HepG2 (cell line): ENCODE data around the gene LSM10. TPM values are rescaled to one million over a fixed set of nuclear protein-coding genes. Genes with fewer than 3 reads are reported as not detected.

Experiments
- AGO1 ChIP-seq: fragments of 200-400 bp; formaldehyde crosslinking; IDR thresholded peaks from 2 replicates; pipeline ENCODE4 v1.6.1; 2017; ENCODE audit warnings: mild to moderate bottlenecking, low read depth, low read length, moderate library complexity; ENCODE audit not compliant: poor library complexity, severe bottlenecking
- MBNL3 ChIP-seq: fragments of 250-450 bp; sonication (Bioruptor Pico); conservative IDR thresholded peaks from 2 replicates; pipeline ENCODE4 v1.8.0; 2022; ENCODE audit warnings: mild to moderate bottlenecking, inconsistent platforms
- PHF20 ChIP-seq: sonication (generic); formaldehyde crosslinking; IDR thresholded peaks from 2 replicates; pipeline ENCODE4 v1.5.0; 2020; ENCODE audit warnings: mild to moderate bottlenecking, missing genetic modification reagents
- RBM22 ChIP-seq: fragments of 200-400 bp; formaldehyde crosslinking; optimal IDR thresholded peaks from 2 replicates; pipeline ENCODE3; 2017; ENCODE audit warnings: mild to moderate bottlenecking, low read length, moderate library complexity
- TBP ChIP-seq: sonication (generic); formaldehyde crosslinking; IDR thresholded peaks from 2 replicates; pipeline ENCODE4 v1.5.0; 2020; ENCODE audit warnings: missing genetic modification reagents
- ZFP41 ChIP-seq: sonication (generic); formaldehyde crosslinking; IDR thresholded peaks from 2 replicates; pipeline ENCODE4 v1.4.0; 2020; ENCODE audit warnings: mild to moderate bottlenecking, missing genetic modification reagents, borderline replicate concordance
- ZNF816 ChIP-seq: sonication (generic); formaldehyde crosslinking; IDR thresholded peaks from 2 replicates; pipeline ENCODE4 v1.8.0; 2022; ENCODE audit warnings: missing genetic modification reagents, mild to moderate bottlenecking, borderline replicate concordance
- ZNF83 ChIP-seq: sonication (generic); formaldehyde crosslinking; IDR thresholded peaks from 2 replicates; pipeline ENCODE4 v1.4.0; 2020; ENCODE audit warnings: missing genetic modification reagents, mild to moderate bottlenecking, borderline replicate concordance
- polyA plus RNA-seq, 8 experiments: library from polyadenylated mRNA; depleted of rRNA in 3 of 8; stranded (reverse) in 7 of 8; unstranded in 1 of 8; fragments of >200 nt; fragmentation: Illumina TruSeq in 4 of 8; extraction: Trizol in 4 of 8; gene quantifications; 2 replicates each; pipeline versions ENCODE4 v1.2.1 to v1.2.3, GENCODE V29; 2011 to 2016; ENCODE audit warnings: low read depth in 4 of 8, missing spikeins in 1 of 8, mixed read lengths in 1 of 8; ENCODE audit not compliant: insufficient read depth in 1 of 8
- total RNA-seq, 5 experiments: library from RNA; depleted of rRNA; stranded (reverse); fragments of >200 nt; fragmentation: Illumina TruSeq; extraction: Trizol; gene quantifications; 2 replicates each; pipeline ENCODE4 v1.2.3, GENCODE V29; 2016; ENCODE audit warnings: low read depth in 1 of 5
- TF ChIP-seq, protein P1 (sequence below): sonication (generic); IDR thresholded peaks from 2 replicates; pipeline ENCODE4 v1.6.1; 2016; ENCODE audit warnings: low read depth, borderline replicate concordance
- TF ChIP-seq, protein P2 (sequence below): sonication (generic); formaldehyde crosslinking; IDR thresholded peaks from 2 replicates; pipeline ENCODE4 v1.4.0; 2020; ENCODE audit warnings: missing genetic modification reagents
- TF ChIP-seq, protein P3 (sequence below): sonication (generic); formaldehyde crosslinking; IDR thresholded peaks from 2 replicates; pipeline ENCODE4 v1.4.0; 2020; ENCODE audit warnings: missing genetic modification reagents

Gene LSM10
- total and polyA plus RNA-seq, 2 of the 13 experiments (the other 11 are each of a cell fraction or from before 2014, with no cell fraction given) = 14.0 to 52.0 TPM

DNA sequence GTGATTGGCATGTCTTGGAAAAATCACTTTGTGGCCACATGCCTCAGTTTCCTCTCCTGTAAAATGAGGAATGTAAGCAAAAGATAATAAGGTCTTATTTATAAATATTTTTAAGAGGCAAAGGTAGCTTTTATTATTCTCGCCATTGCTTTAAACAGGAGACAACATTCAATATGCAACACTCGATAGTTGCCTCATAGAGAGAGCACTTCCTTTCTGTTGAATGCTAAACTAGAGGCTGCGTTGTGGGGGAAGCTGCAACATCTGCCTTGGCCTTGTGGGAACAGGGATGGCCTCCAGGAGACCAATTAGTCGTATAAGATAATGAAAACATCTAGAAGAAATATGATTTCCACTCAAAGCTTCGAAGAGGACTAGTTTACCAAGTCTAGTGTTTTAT is 49.0 kb upstream of the LSM10 start (continued):
- TF ChIP-seq, protein P1, sequence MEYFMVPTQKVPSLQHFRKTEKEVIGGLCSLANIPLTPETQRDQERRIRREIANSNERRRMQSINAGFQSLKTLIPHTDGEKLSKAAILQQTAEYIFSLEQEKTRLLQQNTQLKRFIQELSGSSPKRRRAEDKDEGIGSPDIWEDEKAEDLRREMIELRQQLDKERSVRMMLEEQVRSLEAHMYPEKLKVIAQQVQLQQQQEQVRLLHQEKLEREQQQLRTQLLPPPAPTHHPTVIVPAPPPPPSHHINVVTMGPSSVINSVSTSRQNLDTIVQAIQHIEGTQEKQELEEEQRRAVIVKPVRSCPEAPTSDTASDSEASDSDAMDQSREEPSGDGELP = no peak
- TF ChIP-seq, protein P2, sequence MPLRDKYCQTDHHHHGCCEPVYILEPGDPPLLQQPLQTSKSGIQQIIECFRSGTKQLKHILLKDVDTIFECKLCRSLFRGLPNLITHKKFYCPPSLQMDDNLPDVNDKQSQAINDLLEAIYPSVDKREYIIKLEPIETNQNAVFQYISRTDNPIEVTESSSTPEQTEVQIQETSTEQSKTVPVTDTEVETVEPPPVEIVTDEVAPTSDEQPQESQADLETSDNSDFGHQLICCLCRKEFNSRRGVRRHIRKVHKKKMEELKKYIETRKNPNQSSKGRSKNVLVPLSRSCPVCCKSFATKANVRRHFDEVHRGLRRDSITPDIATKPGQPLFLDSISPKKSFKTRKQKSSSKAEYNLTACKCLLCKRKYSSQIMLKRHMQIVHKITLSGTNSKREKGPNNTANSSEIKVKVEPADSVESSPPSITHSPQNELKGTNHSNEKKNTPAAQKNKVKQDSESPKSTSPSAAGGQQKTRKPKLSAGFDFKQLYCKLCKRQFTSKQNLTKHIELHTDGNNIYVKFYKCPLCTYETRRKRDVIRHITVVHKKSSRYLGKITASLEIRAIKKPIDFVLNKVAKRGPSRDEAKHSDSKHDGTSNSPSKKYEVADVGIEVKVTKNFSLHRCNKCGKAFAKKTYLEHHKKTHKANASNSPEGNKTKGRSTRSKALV (CRISPR knock-in tag) = no peak
- TF ChIP-seq AGO1 (no peak), RBM22 (no peak), TBP (CRISPR knock-in tag) (no peak), PHF20 (CRISPR knock-in tag) (no peak), ZFP41 (CRISPR knock-in tag) (no peak), MBNL3 (CRISPR knock-in tag) (no peak), ZNF83 (no peak), ZNF816 (CRISPR knock-in tag) (no peak)
- TF ChIP-seq, protein P3, sequence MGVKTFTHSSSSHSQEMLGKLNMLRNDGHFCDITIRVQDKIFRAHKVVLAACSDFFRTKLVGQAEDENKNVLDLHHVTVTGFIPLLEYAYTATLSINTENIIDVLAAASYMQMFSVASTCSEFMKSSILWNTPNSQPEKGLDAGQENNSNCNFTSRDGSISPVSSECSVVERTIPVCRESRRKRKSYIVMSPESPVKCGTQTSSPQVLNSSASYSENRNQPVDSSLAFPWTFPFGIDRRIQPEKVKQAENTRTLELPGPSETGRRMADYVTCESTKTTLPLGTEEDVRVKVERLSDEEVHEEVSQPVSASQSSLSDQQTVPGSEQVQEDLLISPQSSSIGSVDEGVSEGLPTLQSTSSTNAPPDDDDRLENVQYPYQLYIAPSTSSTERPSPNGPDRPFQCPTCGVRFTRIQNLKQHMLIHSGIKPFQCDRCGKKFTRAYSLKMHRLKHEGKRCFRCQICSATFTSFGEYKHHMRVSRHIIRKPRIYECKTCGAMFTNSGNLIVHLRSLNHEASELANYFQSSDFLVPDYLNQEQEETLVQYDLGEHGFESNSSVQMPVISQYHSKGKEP (CRISPR knock-in tag) = no peak
